HL-60 (cell line): Measurements from ENCODE around the gene KCNK5.
A peak's percentile ranks its signal among the peaks of the same experiment; 100 is the strongest.

Experiments used
- DNase-seq, 2 experiments: peaks; one replicate each; pipeline ENCODE4 v3.0.0-alpha.2; 2010 to 2020; ENCODE audit warnings: low read depth in 1 of 2, low spot score in 1 of 2
- H3K27ac ChIP-seq: fragments of 250-450 bp; sonication (Bioruptor Pico); replicated peaks from 2 replicates; pipeline ENCODE4 v1.5.1; 2020; ENCODE audit warnings: mild to moderate bottlenecking, moderate library complexity
- H3K27me3 ChIP-seq: fragments of 250-450 bp; sonication (Bioruptor Pico); 2 replicates; pipeline ENCODE4 v1.5.1; 2021; ENCODE audit warnings: mild to moderate bottlenecking, moderate library complexity; ENCODE audit not compliant: insufficient read depth, poor library complexity, severe bottlenecking
- H3K4me3 ChIP-seq: replicated peaks from 2 replicates; pipeline ENCODE4 v1.5.1; 2011; ENCODE audit warnings: mild to moderate bottlenecking, control low read depth, low read length; ENCODE audit not compliant: insufficient read depth
- CTCF ChIP-seq: IDR thresholded peaks from one replicate; pipeline ENCODE4 v1.5.1; 2011; ENCODE audit warnings: low read length, control low read depth, inconsistent platforms; ENCODE audit not compliant: insufficient read depth
- GABPA ChIP-seq: IDR thresholded peaks from 2 replicates; pipeline ENCODE4 v1.6.1; 2012; ENCODE audit warnings: low read depth
- POLR2AphosphoS5 ChIP-seq: IDR thresholded peaks from 2 replicates; pipeline ENCODE4 v1.6.1; 2012; ENCODE audit warnings: low read depth
- REST ChIP-seq: IDR thresholded peaks from 2 replicates; pipeline ENCODE4 v1.6.1; 2012; ENCODE audit warnings: low read depth; ENCODE audit not compliant: insufficient replicate concordance
- SPI1 ChIP-seq: IDR thresholded peaks from 2 replicates; pipeline ENCODE4 v1.6.1; 2012; ENCODE audit warnings: low read depth, mild to moderate bottlenecking, borderline replicate concordance

KCNK5 gene

GRCh38 chr6:39209911-39210310, 19.4 kb downstream of the KCNK5 start:
- TF ChIP-seq CTCF: no peak
- TF ChIP-seq POLR2AphosphoS5: no peak
- TF ChIP-seq SPI1: no peak
- no peak for TF ChIP-seq GABPA
- no peak for TF ChIP-seq REST
- peak overlapping the region; percentile 77 for H3K27ac ChIP-seq
- peak in 1 of 2 experiments; percentile 20 for DNase-seq
- no peaks in the 10 kb centered on the region for H3K27me3 ChIP-seq
- H3K4me3 ChIP-seq: no peak overlapping the region

- peak in 1 of 2 experiments; percentile 85 for DNase-seq
- Histone ChIP-seq H3K27me3 (no peaks in the 10 kb centered on the region), H3K4me3 (no peak overlapping the region), H3K27ac (peak overlapping the region; percentile 77)
- TF ChIP-seq GABPA (no peak), POLR2AphosphoS5 (peak; percentile 86), CTCF (no peak)
These were observed 19.9 kb downstream of the KCNK5 start for GRCh38 chr6:39209360-39209811.

- TF ChIP-seq GABPA (no peak), CTCF (no peak), SPI1 (no peak), POLR2AphosphoS5 (no peak)
- H3K27me3 ChIP-seq: no peaks in the 10 kb centered on the region
- H3K27ac ChIP-seq: peak overlapping the region; percentile 77
- no peak overlapping the region for H3K4me3 ChIP-seq
- DNase-seq: no peak
These were observed 21.0 kb downstream of the KCNK5 start for GRCh38 chr6:39208223-39208739.

GRCh38 chr6:39207416-39208222, 21.7 kb downstream of the KCNK5 start:
- Histone ChIP-seq H3K4me3 (no peak overlapping the region), H3K27ac (peak overlapping the region; percentile 77), H3K27me3 (no peaks in the 10 kb centered on the region)
- TF ChIP-seq POLR2AphosphoS5 (no peak), SPI1 (no peak), GABPA (no peak), REST (no peak), CTCF (no peak)
- no peak for DNase-seq
